ACC112 (cell line): ENCODE measurements around the gene RASAL1.

Experiments used
- H2AFZ ChIP-seq: fragments of 200-600 bp; sonication (generic); one replicate; pipeline ENCODE4 v1.6.0; 2017; ENCODE audit warnings: antibody characterized with exemption, low read length; ENCODE audit not compliant: unreplicated experiment
- H3K27ac ChIP-seq: fragments of 200-600 bp; sonication (generic); 2 replicates; pipeline ENCODE4 v1.5.1; 2014; ENCODE audit warnings: low read depth, mild to moderate bottlenecking, antibody characterized with exemption, low read length, moderate library complexity
- H3K27me3 ChIP-seq: fragments of 200-600 bp; sonication (generic); 2 replicates; pipeline ENCODE4 v1.6.1; 2014; ENCODE audit warnings: mild to moderate bottlenecking, antibody characterized with exemption, low read length, moderate library complexity, mixed read lengths; ENCODE audit not compliant: insufficient read depth
- H3K36me3 ChIP-seq: fragments of 200-600 bp; sonication (generic); 2 replicates; pipeline ENCODE4 v1.6.1; 2016; ENCODE audit warnings: mild to moderate bottlenecking, antibody characterized with exemption, low read length, moderate library complexity, mixed read lengths; ENCODE audit not compliant: insufficient read depth
- H3K4me1 ChIP-seq: fragments of 200-600 bp; sonication (generic); one replicate; pipeline ENCODE4 v1.6.1; 2016; ENCODE audit warnings: low read length, mixed read lengths; ENCODE audit not compliant: insufficient read depth, unreplicated experiment, control insufficient read depth
- H3K4me3 ChIP-seq: fragments of 200-600 bp; sonication (generic); 2 replicates; pipeline ENCODE4 v1.5.1; 2014; ENCODE audit warnings: mild to moderate bottlenecking, low read depth, low read length
- H3K79me2 ChIP-seq: fragments of 200-600 bp; sonication (generic); one replicate; pipeline ENCODE4 v1.6.0; 2016; ENCODE audit warnings: low read length; ENCODE audit not compliant: control insufficient read depth, unreplicated experiment, insufficient read depth

The RASAL1 gene

DNA sequence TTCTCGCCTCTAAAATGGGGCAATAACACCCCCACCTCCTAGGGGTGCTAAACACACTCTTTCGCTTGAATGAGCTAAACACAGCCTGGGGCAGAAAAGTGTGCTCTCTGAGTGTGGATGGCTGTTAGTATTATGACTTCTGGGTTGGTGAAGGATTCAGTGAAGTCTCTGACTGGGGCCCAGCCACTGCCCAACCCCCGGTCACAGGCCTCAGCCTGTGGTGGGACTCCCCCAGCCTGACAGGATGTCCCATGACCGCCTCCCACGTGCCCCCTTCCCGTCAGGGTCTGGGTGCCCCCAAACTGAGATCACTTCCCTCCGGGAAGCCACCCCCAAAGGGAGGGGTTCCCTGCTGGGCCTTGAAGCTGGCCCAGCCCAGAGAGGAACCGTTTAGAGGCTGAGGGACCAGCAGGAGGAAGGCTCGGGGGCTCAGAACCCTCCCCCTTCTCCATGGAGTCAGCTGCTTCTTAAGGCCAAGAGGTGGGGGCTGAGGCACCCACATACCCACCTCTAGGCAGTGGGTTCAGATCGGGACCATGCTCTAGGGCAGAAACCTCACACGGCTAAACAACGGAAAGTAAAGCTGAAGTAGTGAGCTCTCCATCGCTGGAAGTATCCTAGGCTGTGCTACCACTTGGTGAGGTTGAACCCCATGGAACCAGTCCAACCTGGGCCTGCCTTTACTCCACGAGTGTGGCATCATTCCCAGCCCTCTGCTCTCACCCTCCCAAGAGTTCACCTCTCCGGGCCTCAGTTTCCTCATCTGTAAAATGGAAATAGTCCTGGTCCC, 65.2 kb downstream of the RASAL1 start:
- H3K4me1 ChIP-seq = peaks cover 6% of the 10 kb centered on the region
- no peak overlapping the region for H2AFZ ChIP-seq
- no peak overlapping the region for H3K27ac ChIP-seq
- H3K27me3 ChIP-seq = peaks cover 17% of the 10 kb centered on the region; the same call in 1 of the 2 replicates
- H3K36me3 ChIP-seq = no peaks in the 10 kb centered on the region
- no peaks in the 10 kb centered on the region for H3K79me2 ChIP-seq
- H3K4me3 ChIP-seq = no peak overlapping the region

DNA sequence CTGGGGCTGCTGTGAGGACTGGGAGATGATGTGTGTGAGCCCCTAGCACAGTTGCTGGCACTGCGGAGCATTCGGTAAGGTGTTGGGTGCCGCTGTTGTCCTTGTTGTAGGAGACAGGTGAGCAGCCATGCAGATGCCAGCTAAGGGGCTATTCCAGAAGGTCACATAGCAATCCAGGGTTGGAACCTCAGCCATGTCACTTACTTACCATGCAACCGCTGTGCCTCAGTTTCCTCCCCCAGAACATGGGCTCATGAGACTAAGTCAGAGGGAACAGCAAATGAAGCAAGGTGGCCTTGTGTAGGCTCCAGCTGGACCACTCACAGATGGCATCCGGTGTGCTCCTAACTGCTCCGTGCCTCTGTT, 65.8 kb downstream of the RASAL1 start:
- Histone ChIP-seq H3K36me3 (no peaks in the 10 kb centered on the region), H3K79me2 (no peaks in the 10 kb centered on the region), H3K4me1 (peaks cover 6% of the 10 kb centered on the region), H3K27me3 (peaks cover 16% of the 10 kb centered on the region), H3K4me3 (no peak overlapping the region), H3K27ac (no peak overlapping the region), H2AFZ (no peak overlapping the region)

- no peak overlapping the region for H2AFZ ChIP-seq
- no peak overlapping the region for H3K4me3 ChIP-seq
- no peaks in the 10 kb centered on the region for H3K36me3 ChIP-seq
- peaks cover 21% of the 10 kb centered on the region for H3K27me3 ChIP-seq
- H3K4me1 ChIP-seq = peaks cover 6% of the 10 kb centered on the region
- H3K79me2 ChIP-seq = no peaks in the 10 kb centered on the region
- no peak overlapping the region for H3K27ac ChIP-seq
Measured at GRCh38 chr12:113069149-113069548, 66.4 kb downstream of the RASAL1 start.

DNA sequence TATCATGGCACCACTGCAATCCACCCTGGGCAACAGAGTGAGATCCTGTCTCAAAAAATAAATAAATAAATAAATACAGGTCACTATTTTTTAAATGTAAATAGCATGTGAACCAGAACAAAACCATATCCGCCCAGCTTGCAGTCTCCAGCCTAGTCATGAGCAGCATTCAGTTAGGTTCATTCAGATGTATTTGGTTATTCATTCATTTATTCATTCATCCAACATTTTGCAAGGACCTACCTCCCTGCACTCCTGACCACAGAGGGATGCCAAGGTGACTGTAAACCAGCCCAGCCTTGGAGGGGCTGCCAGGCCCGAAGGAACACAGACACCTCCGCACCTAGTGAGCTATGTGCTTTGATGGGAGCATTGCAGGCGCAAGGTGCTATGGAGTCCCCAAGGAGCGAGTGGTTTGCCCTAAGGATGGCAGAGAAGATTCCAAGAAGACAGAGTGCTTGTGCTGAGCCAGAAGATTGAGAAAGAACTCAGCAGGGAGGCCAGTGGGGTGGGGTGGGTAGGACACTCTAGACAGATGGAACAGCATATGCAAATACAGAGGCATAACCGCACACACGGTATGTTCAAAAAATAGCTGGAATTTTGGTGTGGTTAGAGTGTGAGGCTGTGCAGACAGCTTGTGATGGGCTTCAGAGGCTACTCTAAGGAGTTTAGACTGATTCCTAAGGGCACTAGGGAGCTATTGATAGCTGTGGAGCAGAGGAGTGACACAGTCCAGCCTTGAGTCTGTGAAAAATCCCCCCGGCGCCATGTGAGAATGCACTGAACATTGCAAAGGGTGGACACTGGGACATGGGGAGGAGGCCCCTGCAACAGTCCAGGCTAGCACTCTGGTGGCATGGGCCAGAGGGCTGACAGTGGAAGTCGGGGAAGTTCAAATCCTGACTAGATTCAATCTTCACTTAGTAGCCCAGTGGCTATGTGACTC, 67.3 kb downstream of the RASAL1 start:
- no peak overlapping the region for H3K27ac ChIP-seq
- no peak overlapping the region for H3K4me3 ChIP-seq
- peaks cover 6% of the 10 kb centered on the region for H3K4me1 ChIP-seq
- peaks cover 25% of the 10 kb centered on the region for H3K27me3 ChIP-seq
- no peak overlapping the region for H2AFZ ChIP-seq
- no peaks in the 10 kb centered on the region for H3K36me3 ChIP-seq
- no peaks in the 10 kb centered on the region for H3K79me2 ChIP-seq

DNA sequence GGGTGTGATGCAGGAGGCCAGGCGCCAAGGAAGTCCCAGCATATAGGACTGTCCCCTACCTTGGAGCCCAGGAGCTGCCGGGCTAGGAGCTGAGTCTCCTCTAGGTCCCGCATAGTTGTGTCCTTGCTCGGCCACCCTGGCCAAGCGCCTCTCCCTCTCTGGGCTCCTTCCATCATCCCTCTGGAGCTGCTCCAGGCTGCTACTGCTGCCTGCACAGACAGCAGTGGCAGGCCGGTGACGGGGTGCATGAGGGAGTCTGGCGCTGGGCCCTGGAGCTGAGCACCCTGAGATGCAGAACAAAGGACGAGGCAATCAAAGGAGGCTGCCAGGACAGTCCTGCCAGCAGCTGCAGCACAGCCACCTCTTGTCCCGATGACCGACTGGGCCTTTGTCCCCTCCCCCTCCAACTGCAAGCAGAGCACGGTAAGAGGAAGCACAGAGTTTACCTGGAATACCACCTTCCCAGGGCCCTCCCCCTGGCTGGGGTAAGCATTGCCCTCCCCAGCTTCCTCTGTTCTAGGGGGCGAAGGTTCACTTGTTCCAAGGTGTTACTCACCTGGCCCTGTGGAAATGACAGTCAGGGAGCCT, 68.7 kb downstream of the RASAL1 start:
- no peak overlapping the region for H2AFZ ChIP-seq
- H3K79me2 ChIP-seq = no peaks in the 10 kb centered on the region
- H3K27me3 ChIP-seq = peaks cover 33% of the 10 kb centered on the region
- H3K4me1 ChIP-seq = peaks cover 4% of the 10 kb centered on the region
- no peak overlapping the region for H3K4me3 ChIP-seq
- H3K36me3 ChIP-seq = no peaks in the 10 kb centered on the region
- H3K27ac ChIP-seq = no peak overlapping the region

DNA sequence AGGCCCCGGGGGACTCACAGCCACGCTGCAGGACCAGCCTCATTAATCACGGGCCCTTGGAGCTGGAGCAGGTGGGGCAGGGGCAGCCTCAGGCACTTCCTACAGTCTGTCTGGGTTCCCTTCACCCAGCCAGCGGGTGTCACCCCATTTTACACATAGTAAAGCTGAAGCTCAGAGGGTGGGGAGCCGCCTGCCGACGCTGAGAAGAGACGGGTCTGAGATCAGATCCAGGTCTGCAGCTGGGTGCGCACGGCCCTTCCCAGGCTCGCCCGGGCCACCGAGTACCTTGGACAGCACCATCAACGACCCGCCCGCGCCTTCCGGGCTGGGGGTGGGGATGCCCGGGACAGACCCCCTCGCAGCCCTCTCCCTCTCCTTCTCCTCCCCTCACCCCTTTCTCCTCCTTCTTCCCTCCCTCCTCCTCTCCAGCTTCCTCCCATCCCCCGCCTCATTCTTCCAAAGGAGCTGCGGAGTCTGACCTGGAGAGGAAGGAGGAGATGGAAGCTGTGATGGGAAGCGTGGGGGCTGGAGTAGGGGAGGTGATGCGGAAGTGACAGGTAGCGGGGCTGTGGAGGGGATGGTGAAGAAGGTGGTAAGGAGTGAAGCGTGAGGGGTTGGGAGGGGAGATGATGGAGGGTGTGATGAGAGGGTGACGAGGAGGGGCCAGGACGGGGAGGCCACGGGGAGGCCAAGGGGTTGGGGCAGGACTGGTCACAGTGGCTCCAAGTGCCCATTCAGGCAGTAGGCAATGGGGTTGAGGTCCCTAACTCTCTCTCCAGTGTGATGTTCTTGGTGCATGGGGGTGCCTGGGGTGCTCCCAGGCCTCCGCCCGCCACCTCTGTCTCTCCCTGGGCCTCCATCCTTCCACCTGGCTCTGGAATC, 70.2 kb downstream of the RASAL1 start:
- Histone ChIP-seq H3K79me2 (no peaks in the 10 kb centered on the region), H3K27ac (no peak overlapping the region), H3K36me3 (no peaks in the 10 kb centered on the region), H3K27me3 (peaks cover 46% of the 10 kb centered on the region), H2AFZ (no peak overlapping the region), H3K4me3 (no peak overlapping the region), H3K4me1 (no peaks in the 10 kb centered on the region)

GRCh38 chr12:113064395-113065125, 71.0 kb downstream of the RASAL1 start:
- Histone ChIP-seq H3K27me3 (peaks cover 53% of the 10 kb centered on the region), H2AFZ (no peak overlapping the region), H3K4me3 (no peak overlapping the region), H3K36me3 (no peaks in the 10 kb centered on the region), H3K27ac (no peak overlapping the region), H3K79me2 (no peaks in the 10 kb centered on the region), H3K4me1 (no peaks in the 10 kb centered on the region)

GRCh38 chr12:113063396-113064350, 71.9 kb downstream of the RASAL1 start:
- Histone ChIP-seq H3K4me1 (no peaks in the 10 kb centered on the region), H3K27me3 (peaks cover 58% of the 10 kb centered on the region), H3K36me3 (no peaks in the 10 kb centered on the region), H2AFZ (no peak overlapping the region), H3K4me3 (no peak overlapping the region), H3K27ac (no peak overlapping the region), H3K79me2 (no peaks in the 10 kb centered on the region)
